Lower leg skin (tissue), 3 donors: ENCODE results near the gene MPRIP.

Source experiments
- POLR2A ChIP-seq, 2 donors: fragments of 450-650 bp; IDR thresholded peaks; one replicate each; pipeline ENCODE4 v1.6.1; 2016 to 2017; ENCODE audit warnings: antibody characterized with exemption in 2 of 2, mild to moderate bottlenecking in 1 of 2, moderate library complexity in 1 of 2
- TF ChIP-seq, protein P1 (sequence below), 3 donors: fragments of 450-650 bp; IDR thresholded peaks; one replicate each; pipeline ENCODE4 v1.5.1; 2016; ENCODE audit warnings: antibody characterized with exemption in 3 of 3, mild to moderate bottlenecking in 3 of 3, moderate library complexity in 2 of 3

DNA sequence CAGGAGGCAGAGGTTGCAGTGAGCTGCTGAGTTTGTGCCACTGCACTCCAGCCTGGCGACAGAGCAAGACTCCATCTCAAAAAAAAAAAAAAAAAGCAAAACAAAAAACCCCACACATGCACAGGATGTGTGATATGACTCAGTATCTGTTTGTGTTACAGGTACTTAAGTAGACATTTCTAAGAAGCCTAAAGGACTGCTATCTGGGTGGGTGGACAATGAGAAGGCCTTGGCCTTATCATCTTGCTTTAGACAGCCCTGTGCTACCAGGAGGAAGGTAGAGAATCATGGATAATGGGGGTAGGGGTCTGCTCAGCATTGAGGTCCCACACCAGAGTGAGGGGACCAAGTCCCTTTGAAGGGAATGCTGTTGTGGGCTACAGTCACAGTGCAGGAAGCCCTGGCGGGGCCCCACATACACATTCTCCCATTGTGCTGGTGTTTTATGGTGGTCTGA lies 137.1 kb downstream of the MPRIP start:
- TF ChIP-seq, protein P1, sequence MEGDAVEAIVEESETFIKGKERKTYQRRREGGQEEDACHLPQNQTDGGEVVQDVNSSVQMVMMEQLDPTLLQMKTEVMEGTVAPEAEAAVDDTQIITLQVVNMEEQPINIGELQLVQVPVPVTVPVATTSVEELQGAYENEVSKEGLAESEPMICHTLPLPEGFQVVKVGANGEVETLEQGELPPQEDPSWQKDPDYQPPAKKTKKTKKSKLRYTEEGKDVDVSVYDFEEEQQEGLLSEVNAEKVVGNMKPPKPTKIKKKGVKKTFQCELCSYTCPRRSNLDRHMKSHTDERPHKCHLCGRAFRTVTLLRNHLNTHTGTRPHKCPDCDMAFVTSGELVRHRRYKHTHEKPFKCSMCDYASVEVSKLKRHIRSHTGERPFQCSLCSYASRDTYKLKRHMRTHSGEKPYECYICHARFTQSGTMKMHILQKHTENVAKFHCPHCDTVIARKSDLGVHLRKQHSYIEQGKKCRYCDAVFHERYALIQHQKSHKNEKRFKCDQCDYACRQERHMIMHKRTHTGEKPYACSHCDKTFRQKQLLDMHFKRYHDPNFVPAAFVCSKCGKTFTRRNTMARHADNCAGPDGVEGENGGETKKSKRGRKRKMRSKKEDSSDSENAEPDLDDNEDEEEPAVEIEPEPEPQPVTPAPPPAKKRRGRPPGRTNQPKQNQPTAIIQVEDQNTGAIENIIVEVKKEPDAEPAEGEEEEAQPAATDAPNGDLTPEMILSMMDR (IDR thresholded peaks at IDR 0.05), result no peak
- no peak for TF ChIP-seq POLR2A (IDR thresholded peaks at IDR 0.05)
